ENCODE measurements around the gene BRI3.

DNA sequence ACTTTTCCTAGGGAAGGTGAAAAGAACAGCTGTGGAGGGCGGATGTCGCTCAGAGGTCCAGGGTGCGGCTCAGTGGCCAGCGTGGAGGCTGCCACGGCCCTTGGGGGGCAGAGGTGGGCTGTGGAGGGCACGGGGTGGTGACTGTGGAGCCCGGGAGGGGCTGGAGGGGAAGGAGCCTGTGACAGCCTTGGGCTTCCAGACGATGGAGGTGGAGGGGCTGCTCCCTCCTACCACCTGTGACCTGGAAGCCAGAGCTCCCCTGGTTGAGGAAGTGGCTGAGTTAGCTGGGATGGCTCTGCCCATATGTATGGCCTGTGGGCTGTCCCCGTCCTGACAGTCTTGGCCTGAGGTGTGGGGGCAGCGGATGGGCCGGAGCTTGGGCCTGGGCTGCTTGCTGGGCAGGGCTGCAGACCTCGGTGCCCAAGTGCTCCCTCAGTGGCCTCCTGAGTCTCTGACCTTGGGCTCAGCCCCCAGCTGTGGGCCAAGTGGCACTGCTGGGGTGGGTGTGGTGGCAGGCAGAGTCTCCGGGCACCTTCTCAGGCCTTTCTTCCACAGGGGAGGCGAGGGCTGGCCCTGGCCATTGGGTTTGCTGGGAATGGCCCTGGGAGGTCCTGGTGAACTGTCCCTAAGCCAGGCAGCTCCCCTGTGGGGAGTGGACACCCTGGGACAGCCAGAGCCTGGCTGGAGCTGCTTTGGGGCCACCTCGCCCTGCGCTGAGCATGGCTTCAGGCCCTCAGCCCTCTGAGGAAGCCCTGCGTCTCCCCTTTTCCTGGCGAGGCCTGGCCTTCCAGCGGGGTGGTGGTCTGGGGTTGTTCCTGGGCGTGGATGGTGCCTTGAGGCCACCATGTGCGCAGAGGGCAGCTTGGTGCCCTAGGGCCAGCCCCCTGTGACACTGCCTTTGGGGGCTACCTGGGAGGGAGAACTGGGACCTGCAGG, 3.9 kb downstream of the BRI3 start:
- TF ChIP-seq, protein P1, sequence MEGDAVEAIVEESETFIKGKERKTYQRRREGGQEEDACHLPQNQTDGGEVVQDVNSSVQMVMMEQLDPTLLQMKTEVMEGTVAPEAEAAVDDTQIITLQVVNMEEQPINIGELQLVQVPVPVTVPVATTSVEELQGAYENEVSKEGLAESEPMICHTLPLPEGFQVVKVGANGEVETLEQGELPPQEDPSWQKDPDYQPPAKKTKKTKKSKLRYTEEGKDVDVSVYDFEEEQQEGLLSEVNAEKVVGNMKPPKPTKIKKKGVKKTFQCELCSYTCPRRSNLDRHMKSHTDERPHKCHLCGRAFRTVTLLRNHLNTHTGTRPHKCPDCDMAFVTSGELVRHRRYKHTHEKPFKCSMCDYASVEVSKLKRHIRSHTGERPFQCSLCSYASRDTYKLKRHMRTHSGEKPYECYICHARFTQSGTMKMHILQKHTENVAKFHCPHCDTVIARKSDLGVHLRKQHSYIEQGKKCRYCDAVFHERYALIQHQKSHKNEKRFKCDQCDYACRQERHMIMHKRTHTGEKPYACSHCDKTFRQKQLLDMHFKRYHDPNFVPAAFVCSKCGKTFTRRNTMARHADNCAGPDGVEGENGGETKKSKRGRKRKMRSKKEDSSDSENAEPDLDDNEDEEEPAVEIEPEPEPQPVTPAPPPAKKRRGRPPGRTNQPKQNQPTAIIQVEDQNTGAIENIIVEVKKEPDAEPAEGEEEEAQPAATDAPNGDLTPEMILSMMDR (IDR thresholded peaks at IDR 0.05; ENCODE audit: borderline replicate concordance, extremely low read depth, low read length, poor library complexity, severe bottlenecking): no peak
- TF ChIP-seq EZH2 (IDR thresholded peaks at IDR 0.05; ENCODE audit: borderline replicate concordance, low read depth, low read length, severe bottlenecking): no peak
